HT1080 (cell line): Measurements from ENCODE around the gene GMPPB. TPM values are rescaled to one million over a fixed set of nuclear protein-coding genes. Genes with fewer than 3 reads are reported as not detected.
A peak's percentile ranks its signal among the peaks of the same experiment; 100 is the strongest.
"Not testable (repeated sequence)": the region's sequence is repeated elsewhere in the genome, so short reads cannot be mapped to it uniquely, and the experiment has no call there.

Source experiments
- DNase-seq: peaks from one replicate; pipeline ENCODE4 v3.0.0-alpha.2; 2015; ENCODE audit warnings: low read depth
- total RNA-seq: library from RNA; depleted of rRNA; stranded (reverse); fragments of >200 nt; shearing (Covaris generic); gene quantifications from 2 replicates; pipeline ENCODE4 v1.2.3, GENCODE V29; 2014

The GMPPB gene
- total RNA-seq, 1 experiment from 2014 or later = 31.0 TPM

- DNase-seq = no peak
These were observed 8.8 kb downstream of the GMPPB start for GRCh38 chr3:49714728-49715550.

- no peak for DNase-seq
These were observed 10.2 kb downstream of the GMPPB start for GRCh38 chr3:49713336-49714105.

GRCh38 chr3:49712631-49713317 lies 11.0 kb downstream of the GMPPB start:
- DNase-seq = no peak

- no peak for DNase-seq
These were observed 11.6 kb downstream of the GMPPB start for GRCh38 chr3:49712166-49712565.

GRCh38 chr3:49711489-49711888 lies 12.3 kb downstream of the GMPPB start:
- DNase-seq = no peak

- no peak for DNase-seq
These were observed 13.9 kb downstream of the GMPPB start for GRCh38 chr3:49709852-49710251.

GRCh38 chr3:49707113-49707480 lies 16.7 kb downstream of the GMPPB start:
- peak; percentile 32 for DNase-seq

- no peak for DNase-seq
These were observed 17.2 kb downstream of the GMPPB start for GRCh38 chr3:49706456-49707112.

GRCh38 chr3:49705390-49705960 lies 18.3 kb downstream of the GMPPB start:
- DNase-seq = no peak

- DNase-seq = no peak
These were observed 19.1 kb downstream of the GMPPB start for GRCh38 chr3:49704629-49705028.

GRCh38 chr3:49703956-49704355 lies 19.8 kb downstream of the GMPPB start:
- DNase-seq = no peak

- peak; percentile 70 for DNase-seq
These were observed 20.3 kb downstream of the GMPPB start for GRCh38 chr3:49703443-49703927.

- no peak for DNase-seq
These were observed 21.1 kb downstream of the GMPPB start for GRCh38 chr3:49702672-49703071.

GRCh38 chr3:49701388-49702077 lies 22.2 kb downstream of the GMPPB start:
- no peak for DNase-seq

GRCh38 chr3:49700453-49701128 lies 23.2 kb downstream of the GMPPB start:
- DNase-seq = no peak

- no peak for DNase-seq
These were observed 23.7 kb downstream of the GMPPB start for GRCh38 chr3:49700014-49700413.

GRCh38 chr3:49699281-49699979 lies 24.3 kb downstream of the GMPPB start:
- DNase-seq = no peak

GRCh38 chr3:49695350-49696015 lies 28.3 kb downstream of the GMPPB start:
- DNase-seq = not testable (repeated sequence)
